Ishikawa (cell line): Measurements from ENCODE around the gene TUBB4B.

Experiments
- CEBPB ChIP-seq: IDR thresholded peaks from 2 replicates; pipeline ENCODE4 v1.6.1; 2012
- CREB1 ChIP-seq: IDR thresholded peaks from 2 replicates; pipeline ENCODE4 v1.6.1; 2012; ENCODE audit warnings: low read depth
- EGR1 ChIP-seq: IDR thresholded peaks from 2 replicates; pipeline ENCODE4 v1.6.1; 2012
- EP300 ChIP-seq: IDR thresholded peaks from 2 replicates; pipeline ENCODE4 v1.6.1; 2012; ENCODE audit warnings: borderline replicate concordance
- FOXM1 ChIP-seq: IDR thresholded peaks from 2 replicates; pipeline ENCODE4 v1.6.1; 2012; ENCODE audit warnings: low read depth, borderline replicate concordance
- MAX ChIP-seq: IDR thresholded peaks from 2 replicates; pipeline ENCODE4 v1.6.1; 2012
- NFIC ChIP-seq: IDR thresholded peaks from 2 replicates; pipeline ENCODE4 v1.6.1; 2012
- RAD21 ChIP-seq: IDR thresholded peaks from 2 replicates; pipeline ENCODE4 v1.6.1; 2012; ENCODE audit warnings: low read depth
- REST ChIP-seq: IDR thresholded peaks from 2 replicates; pipeline ENCODE4 v1.6.1; 2012; ENCODE audit warnings: low read depth, mild to moderate bottlenecking
- TAF1 ChIP-seq: IDR thresholded peaks from 2 replicates; pipeline ENCODE4 v1.6.1; 2012; ENCODE audit warnings: low read depth, mild to moderate bottlenecking
- TCF12 ChIP-seq: IDR thresholded peaks from 2 replicates; pipeline ENCODE4 v1.6.1; 2012; ENCODE audit warnings: low read depth
- TEAD4 ChIP-seq: IDR thresholded peaks from 2 replicates; pipeline ENCODE4 v1.6.1; 2012
- YY1 ChIP-seq: IDR thresholded peaks from 2 replicates; pipeline ENCODE4 v1.6.1; 2012; ENCODE audit warnings: low read depth
- ZBTB7A ChIP-seq: IDR thresholded peaks from 2 replicates; pipeline ENCODE4 v1.6.1; 2012; ENCODE audit warnings: low read depth
- TF ChIP-seq, protein P1 (sequence below): IDR thresholded peaks from 2 replicates; pipeline ENCODE4 v1.6.1; 2012

Gene TUBB4B

DNA sequence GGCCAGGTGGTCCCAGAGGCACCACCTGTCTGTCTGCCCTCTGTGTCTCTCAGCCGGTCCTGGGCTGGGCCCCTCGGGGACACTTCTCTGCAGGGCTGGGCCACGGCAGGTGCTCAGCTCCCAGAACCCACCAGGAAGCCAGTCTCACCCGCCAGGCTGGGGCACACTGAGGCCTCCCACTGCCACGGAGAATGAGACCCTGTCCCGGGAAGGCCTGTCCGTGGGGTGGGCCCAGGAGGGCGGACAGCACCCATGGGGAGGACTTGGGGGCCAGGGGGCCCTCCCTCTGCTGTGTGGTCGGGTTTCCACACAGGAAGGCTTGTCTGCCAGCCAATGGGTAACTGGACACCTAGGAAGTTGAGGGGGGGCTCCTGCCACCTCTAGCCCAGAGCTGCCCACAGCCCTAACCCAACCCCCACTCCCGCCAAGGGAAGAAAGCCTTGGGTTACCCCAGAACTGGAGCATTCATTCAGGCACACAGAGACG, 4.1 kb upstream of the TUBB4B start:
- 0 out of 2 replicates have a peak, but pooled peaks have one; percentile 7 for TF ChIP-seq FOXM1
- no peak for TF ChIP-seq CEBPB
- no peak for TF ChIP-seq ZBTB7A
- TF ChIP-seq REST: no peak
- TF ChIP-seq, protein P1, sequence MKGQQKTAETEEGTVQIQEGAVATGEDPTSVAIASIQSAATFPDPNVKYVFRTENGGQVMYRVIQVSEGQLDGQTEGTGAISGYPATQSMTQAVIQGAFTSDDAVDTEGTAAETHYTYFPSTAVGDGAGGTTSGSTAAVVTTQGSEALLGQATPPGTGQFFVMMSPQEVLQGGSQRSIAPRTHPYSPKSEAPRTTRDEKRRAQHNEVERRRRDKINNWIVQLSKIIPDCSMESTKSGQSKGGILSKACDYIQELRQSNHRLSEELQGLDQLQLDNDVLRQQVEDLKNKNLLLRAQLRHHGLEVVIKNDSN: no peak
- no peak for TF ChIP-seq RAD21
- TF ChIP-seq MAX: no peak
- no peak for TF ChIP-seq EGR1
- TF ChIP-seq TAF1: no peak
- 0 out of 2 replicates have a peak, but pooled peaks have one; percentile 3 for TF ChIP-seq NFIC

- no peak for TF ChIP-seq RAD21
- TF ChIP-seq ZBTB7A: peak; percentile 49; the same call in 1 of the 2 replicates
Measured at GRCh38 chr9:137237759-137238726, 3.0 kb upstream of the TUBB4B start.

GRCh38 chr9:137240318-137240840, 708 bp upstream of the TUBB4B start:
- no peak for TF ChIP-seq FOXM1
- no peak for TF ChIP-seq CEBPB
- TF ChIP-seq EGR1: peak; percentile 51
- TF ChIP-seq ZBTB7A: peak; percentile 89
- no peak for TF ChIP-seq TEAD4
- TF ChIP-seq, protein P1: peak; percentile 77
- no peak for TF ChIP-seq YY1
- no peak for TF ChIP-seq RAD21
- TF ChIP-seq NFIC: peak; percentile 71; the same call in 1 of the 2 replicates
- no peak for TF ChIP-seq CREB1
- TF ChIP-seq TCF12: peak; percentile 52; the same call in 1 of the 2 replicates
- peak; percentile 25; the same call in 1 of the 2 replicates for TF ChIP-seq TAF1
- peak; percentile 96 for TF ChIP-seq MAX
- TF ChIP-seq REST: no peak
- 0 out of 2 replicates have a peak, but pooled peaks have one; percentile 28 for TF ChIP-seq EP300

- TF ChIP-seq, protein P1: no peak
- TF ChIP-seq NFIC: no peak
- TF ChIP-seq TAF1: no peak
- TF ChIP-seq EGR1: no peak
- no peak for TF ChIP-seq FOXM1
- TF ChIP-seq ZBTB7A: no peak
- TF ChIP-seq YY1: no peak
- TF ChIP-seq EP300: no peak
- no peak for TF ChIP-seq CREB1
- TF ChIP-seq RAD21: no peak
- no peak for TF ChIP-seq REST
- TF ChIP-seq MAX: no peak
- no peak for TF ChIP-seq TEAD4
- TF ChIP-seq TCF12: no peak
- TF ChIP-seq CEBPB: no peak
Measured at GRCh38 chr9:137241490-137242268, 592 bp downstream of the TUBB4B start.
